IPS-20b (cell line): ENCODE measurements around the gene ATXN1L.
"Not testable (repeated sequence)": the region's sequence is repeated elsewhere in the genome, so short reads cannot be mapped to it uniquely, and the experiment has no call there.

Source experiments
- H3K27ac ChIP-seq: one replicate; pipeline ENCODE4 v1.5.1; 2013; ENCODE audit warnings: low read length
- H3K27me3 ChIP-seq: 2 replicates; pipeline ENCODE4 v1.6.1; 2013; ENCODE audit warnings: mild to moderate bottlenecking, low read length, inconsistent platforms; ENCODE audit not compliant: insufficient read depth
- H3K36me3 ChIP-seq: 2 replicates; pipeline ENCODE4 v1.6.1; 2013; ENCODE audit warnings: low read depth, mild to moderate bottlenecking, inconsistent platforms, low read length, moderate library complexity; ENCODE audit not compliant: insufficient read depth
- H3K4me1 ChIP-seq: 2 replicates; pipeline ENCODE4 v1.6.1; 2013; ENCODE audit warnings: mild to moderate bottlenecking, control low read depth, inconsistent platforms, low read length, moderate library complexity; ENCODE audit not compliant: insufficient read depth
- H3K4me3 ChIP-seq: 2 replicates; pipeline ENCODE4 v1.5.1; 2013; ENCODE audit warnings: mild to moderate bottlenecking, low read length, inconsistent platforms
- H3K9ac ChIP-seq: 2 replicates; pipeline ENCODE4 v1.6.1; 2013; ENCODE audit warnings: low read depth, mild to moderate bottlenecking, inconsistent platforms, low read length, moderate library complexity
- H3K9me3 ChIP-seq: 2 replicates; pipeline ENCODE4 v1.6.1; 2013; ENCODE audit warnings: mild to moderate bottlenecking, low read depth, low read length, inconsistent platforms; ENCODE audit not compliant: insufficient read depth

Gene ATXN1L

DNA sequence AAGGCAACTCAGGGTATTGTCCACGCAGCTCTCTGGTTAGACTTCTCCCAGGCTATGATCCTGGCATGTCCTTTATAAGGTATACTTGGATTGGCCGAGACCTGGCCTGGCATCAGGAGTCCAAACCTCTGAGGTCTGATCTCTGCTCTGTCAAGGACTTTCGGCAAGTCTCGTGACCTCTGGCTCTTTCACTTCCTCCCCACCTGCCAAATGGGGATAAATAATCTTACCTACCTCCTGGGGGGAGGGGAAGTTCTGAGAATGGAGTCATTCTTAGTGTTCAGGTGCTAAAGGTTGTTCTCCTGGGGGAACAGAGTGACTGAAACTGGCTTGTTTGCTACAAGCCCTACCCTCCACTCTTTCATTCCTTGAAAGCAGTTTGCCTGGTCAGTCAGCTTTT lies 7.6 kb downstream of the ATXN1L start:
- Histone ChIP-seq H3K36me3 (peaks cover 52% of the 10 kb centered on the region), H3K27me3 (no peaks in the 10 kb centered on the region), H3K9me3 (no peaks in the 10 kb centered on the region), H3K9ac (no peak overlapping the region), H3K4me3 (no peak overlapping the region), H3K27ac (no peak overlapping the region), H3K4me1 (no peaks in the 10 kb centered on the region)

DNA sequence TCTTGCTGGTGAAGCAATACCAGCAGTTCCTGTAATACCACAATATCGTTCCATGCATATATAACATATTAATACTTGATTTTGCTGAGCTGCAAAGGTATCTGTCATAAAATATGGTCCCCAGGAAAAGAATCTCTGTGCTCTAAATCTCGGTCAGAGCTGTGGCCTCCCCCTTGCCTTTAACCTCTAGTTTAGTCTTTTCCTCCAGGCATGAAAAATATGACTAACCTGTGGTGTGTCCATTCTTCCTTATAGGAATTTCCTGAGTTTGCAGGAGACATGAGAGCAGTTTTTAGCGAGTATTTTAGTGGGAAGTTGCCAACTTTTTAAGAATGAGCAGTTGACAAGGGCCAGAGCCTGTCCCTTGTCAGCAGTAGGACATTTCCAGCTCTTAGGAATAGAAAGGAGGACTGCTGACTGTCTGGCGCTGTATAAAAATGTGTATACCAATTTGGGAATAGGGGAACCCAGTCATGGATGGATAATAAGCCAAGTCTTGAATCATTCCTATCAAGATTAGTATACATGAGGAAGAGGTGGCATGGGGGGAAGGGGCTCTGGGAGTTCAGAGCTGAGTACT lies 8.7 kb downstream of the ATXN1L start:
- Histone ChIP-seq H3K9me3 (no peaks in the 10 kb centered on the region), H3K9ac (no peak overlapping the region), H3K27me3 (no peaks in the 10 kb centered on the region), H3K4me1 (no peaks in the 10 kb centered on the region), H3K27ac (no peak overlapping the region), H3K4me3 (no peak overlapping the region), H3K36me3 (peaks cover 51% of the 10 kb centered on the region)

DNA sequence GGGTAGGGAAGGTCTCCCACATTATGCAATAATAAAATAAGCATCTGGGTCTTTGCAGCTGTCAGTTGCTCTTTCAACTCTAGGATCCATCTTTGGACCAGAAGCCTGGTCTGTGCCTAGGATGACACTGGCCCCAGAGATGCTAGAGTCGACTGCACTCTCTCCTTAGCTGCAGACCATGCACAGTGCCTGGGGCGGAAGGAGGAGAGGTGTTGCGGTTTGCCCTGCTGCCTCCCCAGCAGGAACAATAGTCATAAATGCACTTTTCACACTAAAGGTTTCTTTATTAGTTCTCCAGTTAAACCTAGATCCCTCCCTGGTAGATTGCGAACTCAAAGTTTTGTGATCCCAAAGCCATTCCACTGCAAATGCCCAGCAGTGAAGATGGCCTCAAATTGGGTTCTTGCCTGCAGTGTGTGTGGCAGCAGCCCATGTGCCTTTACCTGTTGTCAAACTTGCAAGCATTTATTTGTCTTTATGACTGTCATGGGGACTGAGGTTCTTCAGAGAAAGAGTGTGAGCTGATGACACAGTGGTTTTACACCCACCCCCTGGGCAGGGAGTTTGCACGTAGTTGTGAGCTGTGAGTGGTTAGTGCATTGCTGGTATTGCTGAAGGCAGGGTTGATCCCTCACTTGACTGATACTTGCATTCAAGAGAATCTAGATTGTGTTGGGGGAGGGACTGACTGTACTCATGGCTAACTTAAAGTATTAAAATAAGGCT lies 10.3 kb downstream of the ATXN1L start:
- H3K27me3 ChIP-seq: no peaks in the 10 kb centered on the region
- H3K4me3 ChIP-seq: no peak overlapping the region
- no peaks in the 10 kb centered on the region for H3K4me1 ChIP-seq
- no peak overlapping the region for H3K27ac ChIP-seq
- H3K9ac ChIP-seq: no peak overlapping the region
- H3K36me3 ChIP-seq: peaks cover 47% of the 10 kb centered on the region
- H3K9me3 ChIP-seq: no peaks in the 10 kb centered on the region

DNA sequence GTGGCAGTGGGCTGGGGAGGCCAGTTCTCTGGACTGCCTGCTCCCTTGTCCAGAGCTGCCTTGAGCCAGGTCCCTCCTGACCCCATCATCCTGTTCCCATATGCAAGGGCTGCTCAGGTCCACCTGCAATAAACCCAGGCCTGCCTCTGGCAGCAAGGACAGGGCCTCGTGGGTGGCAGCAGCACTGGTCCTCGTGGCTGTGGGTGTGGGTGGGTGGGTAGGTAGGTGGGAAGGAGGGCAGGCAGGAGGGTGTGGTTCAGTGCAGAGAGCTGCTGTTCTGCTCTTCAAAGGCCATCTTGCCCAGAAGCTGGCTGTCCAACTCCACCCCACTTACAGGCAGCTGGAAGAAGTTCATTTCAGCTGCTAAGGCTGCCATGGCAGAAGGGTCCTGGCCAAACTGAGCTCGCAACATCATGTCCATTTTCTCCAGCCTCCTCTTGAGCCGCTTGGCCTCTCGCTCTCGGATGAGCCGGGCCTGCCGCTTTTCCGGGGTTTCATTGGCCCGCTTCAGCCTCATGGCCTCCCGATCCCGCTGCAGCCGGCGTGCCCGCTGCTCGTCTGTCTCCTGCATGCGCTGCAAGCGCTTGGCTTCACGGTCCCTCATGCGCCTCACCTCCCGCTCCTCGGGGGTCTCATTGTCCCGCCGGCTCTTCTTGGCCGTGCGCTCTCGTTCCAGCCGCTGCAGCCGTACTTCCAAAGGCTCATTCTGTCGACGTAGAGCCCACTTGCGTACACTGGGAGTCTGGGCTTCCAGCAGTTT lies 14.2 kb downstream of the ATXN1L start:
- H3K27me3 ChIP-seq: no peaks in the 10 kb centered on the region
- no peaks in the 10 kb centered on the region for H3K4me1 ChIP-seq
- H3K27ac ChIP-seq: no peak overlapping the region
- H3K9me3 ChIP-seq: no peaks in the 10 kb centered on the region
- H3K9ac ChIP-seq: no peak overlapping the region
- no peak overlapping the region for H3K4me3 ChIP-seq
- H3K36me3 ChIP-seq: peaks cover 59% of the 10 kb centered on the region

DNA sequence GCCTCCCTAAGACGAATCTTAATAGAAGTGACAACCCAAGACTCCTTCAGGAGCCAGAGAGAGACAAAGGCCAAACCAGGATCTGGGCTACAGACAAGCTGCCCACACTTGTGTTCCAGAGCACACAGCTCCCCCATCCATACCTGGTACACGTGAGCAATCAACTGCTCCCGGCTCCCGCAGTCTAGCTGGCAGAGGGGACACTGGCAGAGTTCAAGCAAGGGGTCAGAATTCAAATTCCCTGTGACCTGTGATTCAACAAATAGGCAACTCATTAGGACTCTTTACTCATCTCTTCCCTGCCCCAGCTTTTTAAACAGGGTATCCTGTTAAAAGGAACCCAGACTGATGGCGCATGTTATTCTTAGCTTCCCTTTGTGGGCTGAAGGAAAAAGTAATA lies 18.2 kb downstream of the ATXN1L start:
- no peak overlapping the region for H3K4me3 ChIP-seq
- no peak overlapping the region for H3K27ac ChIP-seq
- H3K4me1 ChIP-seq: no peaks in the 10 kb centered on the region
- peaks cover 83% of the 10 kb centered on the region for H3K36me3 ChIP-seq
- no peaks in the 10 kb centered on the region for H3K9me3 ChIP-seq
- H3K9ac ChIP-seq: no peak overlapping the region
- no peaks in the 10 kb centered on the region for H3K27me3 ChIP-seq

DNA sequence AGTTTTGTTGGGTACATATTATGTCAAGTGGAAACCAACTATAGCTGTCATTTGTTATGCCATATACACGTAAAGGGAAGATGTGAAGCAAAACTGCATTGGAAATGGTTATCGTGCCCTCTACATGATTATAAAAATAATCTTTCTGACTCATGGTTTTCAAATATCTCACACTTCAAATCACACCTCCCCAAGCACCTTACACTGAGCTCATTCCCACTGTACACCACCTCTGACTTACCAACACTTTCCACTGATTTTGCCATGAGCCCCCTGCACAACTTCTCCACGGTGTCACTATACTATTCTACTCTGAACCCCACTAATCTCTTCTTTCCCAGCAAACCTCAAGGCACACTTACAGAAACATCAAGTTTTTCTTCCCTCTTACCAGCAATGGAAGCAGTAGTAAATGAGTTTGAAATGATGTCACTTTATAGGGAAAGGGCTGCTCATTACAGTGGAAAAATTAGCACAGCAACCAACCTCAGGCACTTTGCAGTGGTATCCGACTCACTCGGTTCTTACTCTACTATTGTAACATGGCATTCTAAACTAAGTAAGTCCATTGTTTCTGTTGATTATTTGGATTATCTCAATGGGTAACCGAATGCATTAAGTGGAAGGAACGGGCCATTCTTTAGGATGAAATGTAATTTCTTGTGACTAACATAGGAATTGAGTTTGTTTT lies 19.5 kb downstream of the ATXN1L start:
- Histone ChIP-seq H3K9ac (no peak overlapping the region), H3K27me3 (no peaks in the 10 kb centered on the region), H3K4me3 (no peak overlapping the region), H3K9me3 (no peaks in the 10 kb centered on the region), H3K4me1 (no peaks in the 10 kb centered on the region), H3K27ac (no peak overlapping the region), H3K36me3 (peaks cover 82% of the 10 kb centered on the region)

DNA sequence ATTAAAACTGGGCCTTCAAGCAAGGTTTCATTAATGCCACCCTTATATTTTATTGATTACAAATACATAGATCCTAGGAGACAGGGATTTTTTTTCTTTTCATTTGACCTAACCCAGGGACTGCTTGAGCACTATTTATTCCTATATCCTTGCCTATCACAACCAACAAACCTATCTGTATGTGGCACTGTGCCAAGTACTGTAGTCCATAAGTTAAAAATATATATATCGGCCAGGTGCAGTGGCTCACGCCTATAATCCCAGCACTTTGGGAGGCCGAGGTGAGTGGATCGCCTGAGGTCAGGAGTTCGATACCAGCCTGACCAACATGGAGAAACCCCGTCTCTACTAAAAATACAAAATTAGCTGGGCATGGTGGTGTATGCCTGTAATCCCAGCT lies 21.4 kb downstream of the ATXN1L start:
- H3K4me1 ChIP-seq: not testable (repeated sequence)

DNA sequence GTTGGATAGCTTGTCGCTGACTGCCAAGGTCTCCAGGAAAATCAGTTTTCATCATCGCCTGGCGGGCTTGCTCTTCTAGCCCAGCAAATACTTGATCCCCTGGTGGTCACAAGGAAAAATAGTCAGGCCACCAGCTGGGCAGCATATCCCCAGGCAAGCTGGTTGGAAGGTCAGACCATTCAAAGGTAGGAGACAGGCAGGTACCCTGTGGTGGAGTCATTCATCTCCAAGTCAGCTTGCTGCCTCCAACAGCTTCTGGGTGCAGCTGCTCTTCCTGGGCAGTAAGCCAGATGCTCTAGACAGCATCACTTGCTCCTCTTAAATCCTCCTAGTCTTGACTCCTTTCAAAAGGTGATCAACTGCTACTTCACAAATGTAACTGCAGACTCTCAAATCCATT lies 22.2 kb downstream of the ATXN1L start:
- Histone ChIP-seq H3K27ac (no peak overlapping the region), H3K9me3 (no peaks in the 10 kb centered on the region), H3K9ac (no peak overlapping the region), H3K27me3 (no peaks in the 10 kb centered on the region), H3K36me3 (peaks cover 69% of the 10 kb centered on the region), H3K4me1 (no peaks in the 10 kb centered on the region), H3K4me3 (no peak overlapping the region)

More for the DNA sequence above, 21.4 kb downstream of the ATXN1L start:
- not testable (repeated sequence) for H3K9me3 ChIP-seq, H3K9ac ChIP-seq, H3K4me3 ChIP-seq, H3K27me3 ChIP-seq, H3K27ac ChIP-seq
- peaks cover 77% of the 10 kb centered on the region for H3K36me3 ChIP-seq

DNA sequence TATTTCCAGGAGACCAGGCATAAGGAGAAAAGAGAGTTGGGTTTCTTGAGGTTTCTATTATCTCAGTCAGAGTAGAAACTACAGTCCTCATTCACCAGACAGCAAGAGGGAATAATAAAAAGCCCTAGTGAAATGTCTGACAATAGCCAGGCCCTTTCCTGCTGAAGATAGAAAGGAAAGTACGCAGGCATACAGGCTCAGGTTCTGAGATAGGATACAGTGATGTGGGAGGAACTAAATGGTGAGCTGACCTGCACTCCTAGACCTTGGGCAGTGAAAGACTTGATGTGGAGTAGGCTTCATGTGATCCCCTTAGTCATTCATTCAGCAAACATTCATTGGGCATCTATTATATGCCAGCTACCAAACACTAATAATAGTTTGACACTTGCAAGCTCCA lies 23.3 kb downstream of the ATXN1L start:
- H3K27me3 ChIP-seq: no peaks in the 10 kb centered on the region
- peaks cover 60% of the 10 kb centered on the region for H3K36me3 ChIP-seq
- H3K4me3 ChIP-seq: no peak overlapping the region

DNA sequence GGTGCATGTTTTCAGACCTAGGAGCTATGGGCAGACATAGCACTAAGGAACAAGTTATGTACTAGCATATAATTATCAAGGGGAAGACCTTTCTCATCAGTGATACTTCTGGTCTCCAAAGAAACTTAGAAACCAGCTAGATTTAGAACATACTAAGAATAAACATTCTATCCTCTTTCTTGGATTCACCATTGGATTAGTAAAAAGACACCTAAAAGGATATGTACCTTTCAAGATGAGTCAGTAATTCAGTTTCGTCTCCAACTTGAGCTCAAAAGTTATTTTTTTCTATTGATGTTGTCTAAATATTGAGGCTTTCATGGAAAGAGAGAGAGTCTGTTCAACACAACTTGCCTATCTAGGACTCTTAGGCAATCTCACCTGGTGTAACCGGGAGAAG lies 25.0 kb downstream of the ATXN1L start:
- H3K4me3 ChIP-seq: no peak overlapping the region
- no peaks in the 10 kb centered on the region for H3K4me1 ChIP-seq
- H3K36me3 ChIP-seq: peaks cover 49% of the 10 kb centered on the region
- H3K9me3 ChIP-seq: no peaks in the 10 kb centered on the region
- H3K27me3 ChIP-seq: no peaks in the 10 kb centered on the region
- no peak overlapping the region for H3K27ac ChIP-seq
- no peak overlapping the region for H3K9ac ChIP-seq

More for the DNA sequence above, 23.3 kb downstream of the ATXN1L start:
- H3K27ac ChIP-seq: no peak overlapping the region
- no peaks in the 10 kb centered on the region for H3K4me1 ChIP-seq
- no peaks in the 10 kb centered on the region for H3K9me3 ChIP-seq
- no peak overlapping the region for H3K9ac ChIP-seq

DNA sequence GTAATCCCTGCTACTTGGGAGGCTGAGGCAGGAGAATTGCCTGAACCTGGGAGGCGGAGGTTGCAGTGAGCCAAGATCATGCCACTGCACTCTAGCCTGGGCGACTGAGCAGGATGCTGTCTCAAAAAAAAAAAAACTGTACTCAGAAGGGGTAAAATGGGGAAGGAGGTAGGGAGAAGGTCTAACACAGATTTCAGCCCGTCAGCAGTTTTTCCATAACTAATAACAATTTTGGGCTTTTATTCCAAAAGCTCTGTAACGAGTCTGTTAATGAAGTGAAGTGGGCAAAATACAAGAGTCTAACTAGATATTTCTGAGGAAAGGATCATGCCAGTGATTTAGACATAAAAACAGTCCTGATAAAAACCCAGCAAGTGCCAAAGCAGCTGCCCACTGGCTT lies 27.4 kb downstream of the ATXN1L start:
- H3K9ac ChIP-seq: no peak overlapping the region
- no peaks in the 10 kb centered on the region for H3K27me3 ChIP-seq
- H3K9me3 ChIP-seq: no peaks in the 10 kb centered on the region
- no peak overlapping the region for H3K4me3 ChIP-seq
- no peak overlapping the region for H3K27ac ChIP-seq
- H3K4me1 ChIP-seq: no peaks in the 10 kb centered on the region
- peaks cover 46% of the 10 kb centered on the region for H3K36me3 ChIP-seq
